Liver (tissue), 9 donors: ENCODE results near the gene FUCA1. TPM values are rescaled to one million over a fixed set of nuclear protein-coding genes. Genes with fewer than 3 reads are reported as not detected.

Source experiments
- DNase-seq: peaks from one replicate; pipeline ENCODE4 v3.0.0-alpha.2; 2017; ENCODE audit warnings: low spot score
- H3K27ac ChIP-seq, 2 donors: one replicate each; pipeline ENCODE4 v1.7.0; 2013; ENCODE audit warnings: inconsistent platforms in 2 of 2, low read length in 2 of 2, control low read depth in 1 of 2, low read depth in 1 of 2, mild to moderate bottlenecking in 1 of 2
- H3K27me3 ChIP-seq, 4 donors: one replicate each; pipeline versions ENCODE4 v1.6.1 to v1.7.0; 2013; ENCODE audit warnings: low read length in 3 of 4, inconsistent platforms in 1 of 4, mild to moderate bottlenecking in 1 of 4, moderate library complexity in 1 of 4; ENCODE audit not compliant: control insufficient read depth in 4 of 4, insufficient read depth in 4 of 4
- H3K36me3 ChIP-seq, 4 donors: one replicate each; pipeline versions ENCODE4 v1.6.1 to v1.7.0; 2013; ENCODE audit warnings: low read length in 3 of 4, mild to moderate bottlenecking in 3 of 4, low read depth in 1 of 4, moderate library complexity in 1 of 4; ENCODE audit not compliant: control insufficient read depth in 4 of 4, insufficient read depth in 3 of 4
- H3K4me1 ChIP-seq, 4 donors: one replicate each; pipeline versions ENCODE4 v1.6.1 to v1.7.0; 2013; ENCODE audit warnings: low read length in 3 of 4, mild to moderate bottlenecking in 3 of 4, moderate library complexity in 1 of 4; ENCODE audit not compliant: control insufficient read depth in 4 of 4, insufficient read depth in 4 of 4
- H3K4me3 ChIP-seq, 3 donors: one replicate each; pipeline versions ENCODE4 v1.6.1 to v1.7.0; 2013; ENCODE audit warnings: low read length in 3 of 3, control low read depth in 1 of 3, low read depth in 1 of 3, mild to moderate bottlenecking in 1 of 3
- H3K9ac ChIP-seq, 2 donors: one replicate each; pipeline ENCODE4 v1.7.0; 2013; ENCODE audit warnings: low read length in 2 of 2, mild to moderate bottlenecking in 2 of 2, moderate library complexity in 2 of 2, control low read depth in 1 of 2, low read depth in 1 of 2
- H3K9me3 ChIP-seq, 4 donors: one replicate each; pipeline versions ENCODE4 v1.6.1 to v1.7.0; 2013; ENCODE audit warnings: low read length in 3 of 4; ENCODE audit not compliant: control insufficient read depth in 4 of 4
- EGR1 ChIP-seq, 2 donors: IDR thresholded peaks; 2 replicates each; pipeline ENCODE4 v1.6.1; 2016 to 2018; ENCODE audit warnings: antibody characterized with exemption in 2 of 2, low read depth in 2 of 2
- FOXA1 ChIP-seq: IDR thresholded peaks from 2 replicates; pipeline ENCODE4 v1.6.1; 2016; ENCODE audit warnings: antibody characterized with exemption
- FOXA2 ChIP-seq: IDR thresholded peaks from 2 replicates; pipeline ENCODE4 v1.6.1; 2016; ENCODE audit warnings: antibody characterized with exemption
- GABPA ChIP-seq, 2 donors: IDR thresholded peaks in 1 of 2; conservative IDR thresholded peaks in 1 of 2; 2 replicates each; pipeline ENCODE4 v1.6.1; 2016; ENCODE audit warnings: antibody characterized with exemption in 2 of 2, mild to moderate bottlenecking in 1 of 2, moderate library complexity in 1 of 2
- HNF4A ChIP-seq, 2 donors: conservative IDR thresholded peaks; 2 replicates each; pipeline ENCODE4 v1.6.1; 2016; ENCODE audit warnings: antibody characterized with exemption in 2 of 2, mild to moderate bottlenecking in 2 of 2
- HNF4G ChIP-seq: IDR thresholded peaks from 2 replicates; pipeline ENCODE4 v1.6.1; 2016; ENCODE audit warnings: antibody characterized with exemption
- JUND ChIP-seq, 2 donors: IDR thresholded peaks; 2 replicates each; pipeline ENCODE4 v1.6.1; 2016; ENCODE audit warnings: antibody characterized with exemption in 2 of 2
- NR2F2 ChIP-seq: IDR thresholded peaks from 2 replicates; pipeline ENCODE4 v1.6.1; 2016; ENCODE audit warnings: antibody characterized with exemption
- RAD21 ChIP-seq, 2 donors: IDR thresholded peaks; 2 replicates each; pipeline ENCODE4 v1.6.1; 2016; ENCODE audit warnings: antibody characterized with exemption in 2 of 2, mild to moderate bottlenecking in 2 of 2
- RXRA ChIP-seq, 2 donors: IDR thresholded peaks; 2 replicates each; pipeline ENCODE4 v1.6.1; 2017 to 2018; ENCODE audit warnings: antibody characterized with exemption in 2 of 2, mild to moderate bottlenecking in 1 of 2
- SP1 ChIP-seq: IDR thresholded peaks from 2 replicates; pipeline ENCODE4 v1.6.1; 2018; ENCODE audit warnings: antibody characterized with exemption, mild to moderate bottlenecking
- TAF1 ChIP-seq: conservative IDR thresholded peaks from 2 replicates; pipeline ENCODE4 v1.6.1; 2016; ENCODE audit warnings: antibody characterized with exemption, mild to moderate bottlenecking
- YY1 ChIP-seq: IDR thresholded peaks from 2 replicates; pipeline ENCODE4 v1.6.1; 2016; ENCODE audit warnings: antibody characterized with exemption, mild to moderate bottlenecking
- WGBS: extraction: QIAGEN DNeasy Blood & Tissue Kit; methylation state at CpG from one replicate; pipeline ENCODE4 v1.1.7; 2013; 5-methylcytosine and 5-hydroxymethylcytosine counted together
- polyA plus RNA-seq, 2 donors: library from polyadenylated mRNA; stranded (reverse) in 1 of 2; unstranded in 1 of 2; fragments of 200-250 nt in 1 of 2; fragments of >200 nt in 1 of 2; fragmentation: Nextera tagmentation in 1 of 2; extraction: Ambion mirVana in 1 of 2; gene quantifications; one replicate each; pipeline versions ENCODE4 v1.2.1 to v1.2.3, GENCODE V29; 2013 to 2015
- total RNA-seq, 2 donors: library from RNA; depleted of rRNA; stranded (reverse); fragments of >200 nt; gene quantifications; one replicate each; pipeline ENCODE4 v1.2.3, GENCODE V29; 2014
- TF ChIP-seq, protein P1 (sequence below): IDR thresholded peaks from 2 replicates; pipeline ENCODE4 v1.6.1; 2016; ENCODE audit warnings: antibody characterized with exemption
- TF ChIP-seq, protein P2 (sequence below): fragments of 150-350 bp; IDR thresholded peaks from 2 replicates; pipeline ENCODE4 v1.5.1; 2017; ENCODE audit warnings: improper control_type of control experiment, low read depth, low read length; ENCODE audit not compliant: missing input control
- TF ChIP-seq, protein P3 (sequence below): IDR thresholded peaks from 2 replicates; pipeline ENCODE4 v1.6.1; 2016; ENCODE audit warnings: antibody characterized with exemption
- TF ChIP-seq, protein P4 (sequence below): IDR thresholded peaks from 2 replicates; pipeline ENCODE4 v1.6.1; 2016; ENCODE audit warnings: antibody characterized with exemption
- TF ChIP-seq, protein P5 (sequence below): IDR thresholded peaks from 2 replicates; pipeline ENCODE4 v1.6.1; 2016; ENCODE audit warnings: antibody characterized with exemption, mild to moderate bottlenecking
- donor health status: healthy.
- donor health status: healthy.
- donor health status: healthy.
- donor health status: healthy.
- donor health status: healthy.

Gene FUCA1
- total and polyA plus RNA-seq, 4 donors: 33.8 to 58.0 (median 44.7) TPM

DNA sequence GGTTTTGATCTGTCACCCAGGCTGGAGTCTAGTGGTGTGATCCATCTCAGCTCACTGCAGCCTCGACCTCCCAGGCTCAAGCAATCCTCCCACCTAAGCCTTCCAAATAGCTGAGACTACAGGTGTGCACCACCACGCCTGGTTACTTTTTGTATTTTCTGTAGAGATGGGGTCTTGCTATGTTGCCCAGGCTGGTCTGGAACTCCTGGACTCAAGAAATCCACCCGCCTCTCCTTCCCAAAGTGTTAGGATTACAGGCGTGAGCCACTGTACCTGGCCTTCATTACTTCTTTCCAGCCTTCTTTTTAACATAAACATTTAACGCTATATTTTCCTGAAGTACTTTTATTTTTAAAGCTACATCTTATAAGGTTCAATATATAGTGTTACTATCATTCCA, 24.4 kb downstream of the FUCA1 start:
- H3K4me1 ChIP-seq: peaks cover 0 to 1% (median 0%) of the 10 kb centered on the region in 4 donors
- H3K9ac ChIP-seq: no peak overlapping the region
- H3K9me3 ChIP-seq: no peaks in the 10 kb centered on the region
- no peak for TF ChIP-seq TAF1
- TF ChIP-seq FOXA1: no peak
- no peak for TF ChIP-seq SP1
- no peak for TF ChIP-seq HNF4A (conservative IDR thresholded peaks at IDR 0.05)
- no peak for TF ChIP-seq NR2F2
- TF ChIP-seq JUND (IDR thresholded peaks at IDR 0.05): no peak
- TF ChIP-seq, protein P1, sequence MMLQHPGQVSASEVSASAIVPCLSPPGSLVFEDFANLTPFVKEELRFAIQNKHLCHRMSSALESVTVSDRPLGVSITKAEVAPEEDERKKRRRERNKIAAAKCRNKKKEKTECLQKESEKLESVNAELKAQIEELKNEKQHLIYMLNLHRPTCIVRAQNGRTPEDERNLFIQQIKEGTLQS: no peak
- TF ChIP-seq, protein P2, sequence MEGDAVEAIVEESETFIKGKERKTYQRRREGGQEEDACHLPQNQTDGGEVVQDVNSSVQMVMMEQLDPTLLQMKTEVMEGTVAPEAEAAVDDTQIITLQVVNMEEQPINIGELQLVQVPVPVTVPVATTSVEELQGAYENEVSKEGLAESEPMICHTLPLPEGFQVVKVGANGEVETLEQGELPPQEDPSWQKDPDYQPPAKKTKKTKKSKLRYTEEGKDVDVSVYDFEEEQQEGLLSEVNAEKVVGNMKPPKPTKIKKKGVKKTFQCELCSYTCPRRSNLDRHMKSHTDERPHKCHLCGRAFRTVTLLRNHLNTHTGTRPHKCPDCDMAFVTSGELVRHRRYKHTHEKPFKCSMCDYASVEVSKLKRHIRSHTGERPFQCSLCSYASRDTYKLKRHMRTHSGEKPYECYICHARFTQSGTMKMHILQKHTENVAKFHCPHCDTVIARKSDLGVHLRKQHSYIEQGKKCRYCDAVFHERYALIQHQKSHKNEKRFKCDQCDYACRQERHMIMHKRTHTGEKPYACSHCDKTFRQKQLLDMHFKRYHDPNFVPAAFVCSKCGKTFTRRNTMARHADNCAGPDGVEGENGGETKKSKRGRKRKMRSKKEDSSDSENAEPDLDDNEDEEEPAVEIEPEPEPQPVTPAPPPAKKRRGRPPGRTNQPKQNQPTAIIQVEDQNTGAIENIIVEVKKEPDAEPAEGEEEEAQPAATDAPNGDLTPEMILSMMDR: no peak
- TF ChIP-seq FOXA2: no peak
- no peak for TF ChIP-seq RAD21 (IDR thresholded peaks at IDR 0.05)
- TF ChIP-seq, protein P3, sequence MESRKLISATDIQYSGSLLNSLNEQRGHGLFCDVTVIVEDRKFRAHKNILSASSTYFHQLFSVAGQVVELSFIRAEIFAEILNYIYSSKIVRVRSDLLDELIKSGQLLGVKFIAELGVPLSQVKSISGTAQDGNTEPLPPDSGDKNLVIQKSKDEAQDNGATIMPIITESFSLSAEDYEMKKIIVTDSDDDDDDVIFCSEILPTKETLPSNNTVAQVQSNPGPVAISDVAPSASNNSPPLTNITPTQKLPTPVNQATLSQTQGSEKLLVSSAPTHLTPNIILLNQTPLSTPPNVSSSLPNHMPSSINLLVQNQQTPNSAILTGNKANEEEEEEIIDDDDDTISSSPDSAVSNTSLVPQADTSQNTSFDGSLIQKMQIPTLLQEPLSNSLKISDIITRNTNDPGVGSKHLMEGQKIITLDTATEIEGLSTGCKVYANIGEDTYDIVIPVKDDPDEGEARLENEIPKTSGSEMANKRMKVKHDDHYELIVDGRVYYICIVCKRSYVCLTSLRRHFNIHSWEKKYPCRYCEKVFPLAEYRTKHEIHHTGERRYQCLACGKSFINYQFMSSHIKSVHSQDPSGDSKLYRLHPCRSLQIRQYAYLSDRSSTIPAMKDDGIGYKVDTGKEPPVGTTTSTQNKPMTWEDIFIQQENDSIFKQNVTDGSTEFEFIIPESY: no peak
- H3K27ac ChIP-seq: no peak overlapping the region
- DNase-seq: no peak
- no peak overlapping the region for H3K4me3 ChIP-seq
- H3K27me3 ChIP-seq: no peaks in the 10 kb centered on the region
- 94% methylated on average over 5 of the region's 5 CpGs for WGBS
- H3K36me3 ChIP-seq: peaks cover 3 to 25% (median 18%) of the 10 kb centered on the region in 4 donors

DNA sequence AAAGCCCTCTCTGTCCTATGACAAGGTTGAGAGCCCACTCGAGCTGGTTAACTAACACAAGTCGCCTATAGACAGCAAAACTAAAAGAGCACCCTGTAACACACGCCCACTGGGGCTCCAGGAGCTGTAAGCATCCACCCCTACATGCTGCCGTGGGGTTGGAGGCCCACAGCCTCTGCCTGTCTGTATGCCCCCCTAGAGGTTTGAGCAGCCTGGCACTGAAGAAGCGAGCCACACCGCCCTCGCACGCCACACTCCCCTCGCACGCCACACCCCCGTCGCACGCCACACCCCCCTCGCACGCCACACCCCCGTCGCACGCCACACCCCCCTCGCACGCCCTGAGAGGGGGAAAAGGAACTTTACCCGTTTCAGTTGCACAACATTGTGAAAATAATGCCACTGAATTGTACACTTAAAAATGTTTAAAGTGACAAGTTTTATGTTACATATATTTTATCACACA, 29.7 kb downstream of the FUCA1 start:
- peak; percentile 80 for DNase-seq
- Histone ChIP-seq H3K27ac (peak overlapping the region in 1 of 2 donors; percentile 20), H3K9ac (peak overlapping the region in 1 of 2 donors; percentile 76), H3K4me3 (peak overlapping the region; percentile 25 to 66 (median 59)), H3K4me1 (peaks cover 1 to 8% (median 7%) of the 10 kb centered on the region in 4 donors), H3K27me3 (no peaks in the 10 kb centered on the region), H3K36me3 (no peaks in the 10 kb centered on the region), H3K9me3 (no peaks in the 10 kb centered on the region)
- TF ChIP-seq FOXA2 (no peak), RAD21 (IDR thresholded peaks at IDR 0.05) (no peak), TAF1 (no peak), GABPA (IDR thresholded peaks at IDR 0.05 in 1 of 2, conservative IDR thresholded peaks at IDR 0.05 in 1 of 2) (no peak), FOXA1 (no peak), JUND (IDR thresholded peaks at IDR 0.05) (no peak), HNF4G (no peak), NR2F2 (no peak), HNF4A (conservative IDR thresholded peaks at IDR 0.05) (peak; percentile 54 to 76), EGR1 (IDR thresholded peaks at IDR 0.05; ENCODE audit: low read depth in 2 of 2) (peak in 1 of 2 donors; percentile 19), SP1 (peak; percentile 62), YY1 (no peak), RXRA (IDR thresholded peaks at IDR 0.05) (peak in 1 of 2 donors; percentile 15)
- TF ChIP-seq, protein P1: no peak
- TF ChIP-seq, protein P4, sequence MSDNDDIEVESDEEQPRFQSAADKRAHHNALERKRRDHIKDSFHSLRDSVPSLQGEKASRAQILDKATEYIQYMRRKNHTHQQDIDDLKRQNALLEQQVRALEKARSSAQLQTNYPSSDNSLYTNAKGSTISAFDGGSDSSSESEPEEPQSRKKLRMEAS: peak; percentile 24
- TF ChIP-seq, protein P3: no peak
- TF ChIP-seq, protein P2: no peak
- TF ChIP-seq, protein P5, sequence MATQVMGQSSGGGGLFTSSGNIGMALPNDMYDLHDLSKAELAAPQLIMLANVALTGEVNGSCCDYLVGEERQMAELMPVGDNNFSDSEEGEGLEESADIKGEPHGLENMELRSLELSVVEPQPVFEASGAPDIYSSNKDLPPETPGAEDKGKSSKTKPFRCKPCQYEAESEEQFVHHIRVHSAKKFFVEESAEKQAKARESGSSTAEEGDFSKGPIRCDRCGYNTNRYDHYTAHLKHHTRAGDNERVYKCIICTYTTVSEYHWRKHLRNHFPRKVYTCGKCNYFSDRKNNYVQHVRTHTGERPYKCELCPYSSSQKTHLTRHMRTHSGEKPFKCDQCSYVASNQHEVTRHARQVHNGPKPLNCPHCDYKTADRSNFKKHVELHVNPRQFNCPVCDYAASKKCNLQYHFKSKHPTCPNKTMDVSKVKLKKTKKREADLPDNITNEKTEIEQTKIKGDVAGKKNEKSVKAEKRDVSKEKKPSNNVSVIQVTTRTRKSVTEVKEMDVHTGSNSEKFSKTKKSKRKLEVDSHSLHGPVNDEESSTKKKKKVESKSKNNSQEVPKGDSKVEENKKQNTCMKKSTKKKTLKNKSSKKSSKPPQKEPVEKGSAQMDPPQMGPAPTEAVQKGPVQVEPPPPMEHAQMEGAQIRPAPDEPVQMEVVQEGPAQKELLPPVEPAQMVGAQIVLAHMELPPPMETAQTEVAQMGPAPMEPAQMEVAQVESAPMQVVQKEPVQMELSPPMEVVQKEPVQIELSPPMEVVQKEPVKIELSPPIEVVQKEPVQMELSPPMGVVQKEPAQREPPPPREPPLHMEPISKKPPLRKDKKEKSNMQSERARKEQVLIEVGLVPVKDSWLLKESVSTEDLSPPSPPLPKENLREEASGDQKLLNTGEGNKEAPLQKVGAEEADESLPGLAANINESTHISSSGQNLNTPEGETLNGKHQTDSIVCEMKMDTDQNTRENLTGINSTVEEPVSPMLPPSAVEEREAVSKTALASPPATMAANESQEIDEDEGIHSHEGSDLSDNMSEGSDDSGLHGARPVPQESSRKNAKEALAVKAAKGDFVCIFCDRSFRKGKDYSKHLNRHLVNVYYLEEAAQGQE: no peak
- under 1% methylated on average over 21 of the region's 21 CpGs for WGBS
